Esophagus squamous epithelium (tissue), 4 donors: Measurements from ENCODE around the gene GABRG3.

ENCODE experiments used
- POLR2A ChIP-seq, 4 donors: fragments of 450-650 bp; IDR thresholded peaks; one replicate each; pipeline ENCODE4 v1.6.1; 2017; ENCODE audit warnings: antibody characterized with exemption in 4 of 4, mild to moderate bottlenecking in 4 of 4, moderate library complexity in 3 of 4
- TF ChIP-seq, protein P1 (sequence below), 6 experiments: fragments of 450-650 bp in 4 of 6; fragments of 200-600 bp in 2 of 6; sonication (generic) in 2 of 6; IDR thresholded peaks; one replicate each; pipeline ENCODE4 v1.5.1; 2016 to 2019; ENCODE audit warnings: antibody characterized with exemption in 6 of 6, mild to moderate bottlenecking in 4 of 6, moderate library complexity in 4 of 6

DNA sequence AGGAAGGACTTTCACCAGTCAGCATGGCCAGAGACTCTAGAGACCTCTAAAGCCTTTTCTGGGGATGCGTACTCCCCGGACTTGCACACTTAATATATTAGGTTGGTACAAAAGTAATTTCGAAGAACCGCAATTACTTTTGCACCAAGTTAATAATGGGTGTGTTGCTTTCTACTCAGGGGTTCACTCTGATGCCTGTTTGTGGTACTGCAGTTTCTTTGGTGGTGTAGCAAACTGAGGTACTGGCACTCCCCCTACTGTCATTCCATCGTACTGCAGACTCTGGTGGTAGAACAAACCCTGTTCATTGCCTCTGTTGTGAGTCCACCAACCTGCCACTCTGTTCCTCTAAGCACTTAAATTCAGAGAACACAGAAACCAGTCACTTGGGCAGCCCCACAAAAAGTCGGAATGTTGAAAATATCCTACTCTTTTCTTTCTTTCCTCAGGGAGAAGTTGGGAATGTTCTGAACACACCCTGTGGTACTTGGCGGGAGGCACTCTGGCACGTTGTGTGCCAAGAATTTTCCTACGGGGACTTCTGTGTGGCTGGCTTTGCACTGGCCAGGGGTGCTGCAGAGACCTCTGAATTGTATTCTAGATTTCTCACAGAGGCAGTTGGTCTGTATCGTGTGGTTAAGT lies 46.3 kb downstream of the GABRG3 start:
- TF ChIP-seq, protein P1, sequence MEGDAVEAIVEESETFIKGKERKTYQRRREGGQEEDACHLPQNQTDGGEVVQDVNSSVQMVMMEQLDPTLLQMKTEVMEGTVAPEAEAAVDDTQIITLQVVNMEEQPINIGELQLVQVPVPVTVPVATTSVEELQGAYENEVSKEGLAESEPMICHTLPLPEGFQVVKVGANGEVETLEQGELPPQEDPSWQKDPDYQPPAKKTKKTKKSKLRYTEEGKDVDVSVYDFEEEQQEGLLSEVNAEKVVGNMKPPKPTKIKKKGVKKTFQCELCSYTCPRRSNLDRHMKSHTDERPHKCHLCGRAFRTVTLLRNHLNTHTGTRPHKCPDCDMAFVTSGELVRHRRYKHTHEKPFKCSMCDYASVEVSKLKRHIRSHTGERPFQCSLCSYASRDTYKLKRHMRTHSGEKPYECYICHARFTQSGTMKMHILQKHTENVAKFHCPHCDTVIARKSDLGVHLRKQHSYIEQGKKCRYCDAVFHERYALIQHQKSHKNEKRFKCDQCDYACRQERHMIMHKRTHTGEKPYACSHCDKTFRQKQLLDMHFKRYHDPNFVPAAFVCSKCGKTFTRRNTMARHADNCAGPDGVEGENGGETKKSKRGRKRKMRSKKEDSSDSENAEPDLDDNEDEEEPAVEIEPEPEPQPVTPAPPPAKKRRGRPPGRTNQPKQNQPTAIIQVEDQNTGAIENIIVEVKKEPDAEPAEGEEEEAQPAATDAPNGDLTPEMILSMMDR (IDR thresholded peaks at IDR 0.05), result peak in 5 of 6 experiments; percentile 56 to 77 (median 56)
- no peak for TF ChIP-seq POLR2A (IDR thresholded peaks at IDR 0.05)
